ENCODE measurements around the gene AXIN1.
"Not testable (repeated sequence)": the region's sequence is repeated elsewhere in the genome, so short reads cannot be mapped to it uniquely, and the experiment has no call there.

The AXIN1 gene

DNA sequence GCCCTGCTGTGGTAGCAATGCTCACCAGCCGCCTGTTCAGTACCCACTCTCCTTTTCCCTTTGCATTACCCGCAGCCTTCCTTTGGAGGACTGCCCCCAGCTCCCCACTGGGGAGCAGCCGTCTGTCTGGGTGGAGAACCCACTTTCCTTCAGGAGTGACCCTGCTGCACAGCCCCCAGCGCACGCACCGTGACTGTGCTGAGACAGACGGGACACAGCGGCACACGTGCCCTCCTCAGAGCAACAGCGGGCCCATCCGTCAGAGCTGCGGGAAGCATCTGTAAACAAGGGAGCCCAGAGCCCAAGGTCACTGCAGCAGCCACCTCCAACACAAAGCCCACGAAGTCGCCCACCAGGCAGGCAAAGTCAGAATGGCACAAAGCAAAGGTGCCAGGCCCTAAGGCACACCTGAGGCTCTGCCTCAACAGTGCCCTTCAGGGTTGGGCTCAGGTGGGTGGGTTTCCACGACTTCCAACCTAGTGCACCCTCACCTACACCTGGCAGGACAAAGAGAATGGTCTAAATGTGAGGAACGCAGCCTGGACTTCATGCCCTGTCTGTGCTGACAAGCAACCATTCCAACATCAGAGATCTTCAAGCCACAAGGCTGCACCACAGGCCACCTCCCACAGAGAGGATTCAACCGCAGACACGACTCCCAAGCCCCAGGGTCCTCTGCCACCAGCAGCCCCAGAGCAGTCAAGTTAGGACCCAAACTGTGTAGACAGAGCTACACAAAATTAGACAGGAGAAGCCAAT lies 9.9 kb downstream of the AXIN1 start:
- H3K27ac ChIP-seq: peak overlapping the region; percentile 55
- H3K9me3 ChIP-seq: no peaks in the 10 kb centered on the region
- TF ChIP-seq, protein P1, sequence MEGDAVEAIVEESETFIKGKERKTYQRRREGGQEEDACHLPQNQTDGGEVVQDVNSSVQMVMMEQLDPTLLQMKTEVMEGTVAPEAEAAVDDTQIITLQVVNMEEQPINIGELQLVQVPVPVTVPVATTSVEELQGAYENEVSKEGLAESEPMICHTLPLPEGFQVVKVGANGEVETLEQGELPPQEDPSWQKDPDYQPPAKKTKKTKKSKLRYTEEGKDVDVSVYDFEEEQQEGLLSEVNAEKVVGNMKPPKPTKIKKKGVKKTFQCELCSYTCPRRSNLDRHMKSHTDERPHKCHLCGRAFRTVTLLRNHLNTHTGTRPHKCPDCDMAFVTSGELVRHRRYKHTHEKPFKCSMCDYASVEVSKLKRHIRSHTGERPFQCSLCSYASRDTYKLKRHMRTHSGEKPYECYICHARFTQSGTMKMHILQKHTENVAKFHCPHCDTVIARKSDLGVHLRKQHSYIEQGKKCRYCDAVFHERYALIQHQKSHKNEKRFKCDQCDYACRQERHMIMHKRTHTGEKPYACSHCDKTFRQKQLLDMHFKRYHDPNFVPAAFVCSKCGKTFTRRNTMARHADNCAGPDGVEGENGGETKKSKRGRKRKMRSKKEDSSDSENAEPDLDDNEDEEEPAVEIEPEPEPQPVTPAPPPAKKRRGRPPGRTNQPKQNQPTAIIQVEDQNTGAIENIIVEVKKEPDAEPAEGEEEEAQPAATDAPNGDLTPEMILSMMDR (IDR thresholded peaks at IDR 0.05): no peak
- H3K27me3 ChIP-seq: no peaks in the 10 kb centered on the region
- H3K4me3 ChIP-seq (ENCODE audit: low read depth in 1 of 2, low read length in 1 of 2): no peak overlapping the region
- peaks cover 24% of the 10 kb centered on the region for H3K36me3 ChIP-seq
- peaks cover 56 to 74% of the 10 kb centered on the region in 2 experiments for H3K4me1 ChIP-seq (ENCODE audit: control insufficient read depth in 1 of 2, insufficient read depth in 1 of 2, low read depth in 1 of 2, low read length in 1 of 2)

DNA sequence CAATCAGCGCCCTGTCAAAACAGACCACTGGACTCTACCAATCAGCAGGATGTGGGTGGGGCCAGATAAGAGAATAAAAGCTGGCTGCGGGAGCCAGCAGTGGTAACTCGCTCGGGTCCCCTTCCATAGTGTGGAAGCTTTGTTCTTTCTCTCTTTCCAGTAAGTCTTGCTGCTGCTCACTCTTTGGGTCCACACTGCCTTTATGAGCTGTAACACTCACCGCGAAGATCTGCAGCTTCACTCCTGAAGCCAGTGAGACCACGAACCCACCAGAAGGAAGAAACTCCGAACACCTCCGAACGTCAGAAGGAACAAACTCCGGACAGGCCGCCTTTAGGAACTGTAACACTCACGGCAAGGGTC lies 10.6 kb downstream of the AXIN1 start:
- H3K4me1 ChIP-seq (ENCODE audit: control insufficient read depth in 1 of 2, insufficient read depth in 1 of 2, low read depth in 1 of 2, low read length in 1 of 2): peaks cover 63 to 81% of the 10 kb centered on the region in 2 experiments
- H3K27me3 ChIP-seq; H3K4me3 ChIP-seq (ENCODE audit: low read depth in 1 of 2, low read length in 1 of 2); H3K9me3 ChIP-seq: not testable (repeated sequence)
- H3K36me3 ChIP-seq: peaks cover 24% of the 10 kb centered on the region
- peak overlapping the region; percentile 55 for H3K27ac ChIP-seq

DNA sequence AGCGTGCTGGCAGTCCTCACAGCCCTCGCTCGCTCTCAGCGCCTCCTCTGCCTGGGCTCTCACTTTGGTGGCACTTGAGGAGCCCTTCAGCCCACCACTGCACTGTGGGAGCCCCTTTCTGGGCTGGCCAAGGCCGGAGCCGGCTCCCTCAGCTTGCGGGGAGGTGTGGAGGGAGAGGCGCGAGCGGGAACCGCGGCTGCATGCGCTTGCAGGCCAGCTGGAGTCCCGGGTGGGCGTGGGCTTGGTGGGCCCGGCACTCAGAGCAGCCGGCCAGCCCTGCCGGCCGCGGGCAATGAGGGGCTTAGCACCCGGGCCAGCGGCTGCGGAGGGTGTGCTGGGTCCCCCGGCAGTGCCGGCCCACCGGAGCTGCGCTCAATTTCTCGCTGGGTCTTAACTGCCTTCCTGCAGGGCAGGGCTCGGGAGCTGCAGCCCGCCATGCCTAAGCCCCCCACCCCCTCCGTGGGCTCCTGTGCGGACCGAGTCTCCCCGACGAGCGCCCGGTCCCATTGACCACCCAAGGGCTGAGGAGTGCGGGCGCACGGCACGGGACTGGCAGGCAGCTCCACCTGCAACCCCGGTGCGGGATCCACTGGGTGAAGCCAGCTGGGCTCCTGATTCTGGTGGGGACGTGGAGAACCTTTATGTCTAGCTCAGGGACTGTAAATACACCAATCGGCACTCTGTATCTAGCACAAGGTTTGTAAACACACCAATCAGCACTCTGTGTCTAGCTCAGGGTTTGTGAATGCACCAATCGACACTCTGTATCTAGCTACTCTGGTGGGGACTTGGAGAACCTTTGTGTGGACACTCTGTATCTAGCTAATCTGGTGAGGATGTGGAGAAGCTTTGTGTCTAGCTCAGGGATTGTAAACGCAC lies 11.2 kb downstream of the AXIN1 start:
- peaks cover 19% of the 10 kb centered on the region for H3K36me3 ChIP-seq
- H3K27me3 ChIP-seq; H3K9me3 ChIP-seq; H3K4me3 ChIP-seq (ENCODE audit: low read depth in 1 of 2, low read length in 1 of 2): not testable (repeated sequence)
- peak overlapping the region; percentile 76 for H3K27ac ChIP-seq
- peaks cover 69 to 87% of the 10 kb centered on the region in 2 experiments for H3K4me1 ChIP-seq (ENCODE audit: control insufficient read depth in 1 of 2, insufficient read depth in 1 of 2, low read depth in 1 of 2, low read length in 1 of 2)

DNA sequence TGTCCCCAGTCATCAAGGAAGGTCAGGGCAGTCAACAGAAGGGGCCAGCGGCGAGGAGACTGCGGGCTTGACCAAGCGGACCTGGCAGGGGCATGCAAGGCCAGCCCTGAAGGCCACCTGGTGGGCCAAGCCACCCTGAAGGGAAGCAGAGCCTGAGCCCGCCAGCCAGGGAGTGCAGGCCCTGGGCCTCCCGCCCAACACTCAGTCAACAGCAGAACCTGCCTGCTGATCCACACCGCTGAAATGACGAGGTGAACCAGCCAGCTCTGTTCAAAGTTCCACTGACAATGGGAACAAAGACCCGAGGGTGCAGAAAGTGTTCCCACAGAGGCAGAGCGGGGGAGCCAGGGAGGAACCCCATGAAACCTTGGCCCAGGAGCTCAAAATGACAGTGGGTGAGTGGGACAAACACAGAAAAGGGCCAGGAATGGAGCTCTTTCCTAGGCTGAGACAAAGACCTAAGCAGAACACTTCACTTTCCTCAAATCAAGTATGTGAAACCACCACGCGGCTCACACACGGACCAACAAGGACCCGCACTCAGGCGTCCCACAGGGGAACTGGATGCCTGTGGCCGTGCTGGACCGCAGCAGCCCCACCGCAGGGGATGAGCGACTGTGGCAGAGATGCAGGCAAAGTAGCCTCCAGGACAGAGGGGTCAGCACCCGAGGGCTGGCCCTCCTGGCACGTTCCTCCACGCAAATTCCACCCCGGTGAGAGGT lies 12.0 kb downstream of the AXIN1 start:
- Histone ChIP-seq H3K27ac (peak overlapping the region; percentile 76), H3K27me3 (no peaks in the 10 kb centered on the region), H3K4me1 (ENCODE audit: control insufficient read depth in 1 of 2, insufficient read depth in 1 of 2, low read depth in 1 of 2, low read length in 1 of 2) (peaks cover 77 to 95% of the 10 kb centered on the region in 2 experiments), H3K36me3 (peaks cover 11% of the 10 kb centered on the region), H3K4me3 (ENCODE audit: low read depth in 1 of 2, low read length in 1 of 2) (peak overlapping the region in 1 of 2 experiments; percentile 42), H3K9me3 (no peaks in the 10 kb centered on the region)
- TF ChIP-seq, protein P1 (IDR thresholded peaks at IDR 0.05): no peak

DNA sequence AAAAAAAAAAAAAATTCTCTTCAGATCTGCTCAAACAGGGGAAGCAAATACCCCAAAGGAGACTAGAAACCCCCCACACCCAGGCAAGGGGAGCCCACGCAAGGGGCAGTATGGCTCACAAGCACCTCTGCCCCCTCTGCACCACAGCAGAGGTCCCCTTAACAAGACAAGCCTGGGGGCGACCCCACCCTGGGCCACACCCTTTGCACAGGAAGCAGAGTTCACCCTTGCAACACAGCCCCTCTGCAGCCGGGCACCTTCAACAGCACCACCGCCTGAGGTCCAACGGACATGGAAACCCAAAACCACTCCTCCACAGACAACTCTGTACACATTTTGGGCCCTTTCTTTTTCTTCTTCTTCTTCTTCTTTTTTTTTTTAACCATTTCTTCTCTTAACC lies 12.8 kb downstream of the AXIN1 start:
- Histone ChIP-seq H3K27me3 (no peaks in the 10 kb centered on the region), H3K9me3 (no peaks in the 10 kb centered on the region), H3K36me3 (peaks cover 3% of the 10 kb centered on the region), H3K4me3 (ENCODE audit: low read depth in 1 of 2, low read length in 1 of 2) (peak overlapping the region; percentile 34 to 42), H3K4me1 (ENCODE audit: control insufficient read depth in 1 of 2, insufficient read depth in 1 of 2, low read depth in 1 of 2, low read length in 1 of 2) (peaks cover 82 to 99% of the 10 kb centered on the region in 2 experiments), H3K27ac (peak overlapping the region; percentile 76)
- TF ChIP-seq, protein P1 (IDR thresholded peaks at IDR 0.05): no peak

DNA sequence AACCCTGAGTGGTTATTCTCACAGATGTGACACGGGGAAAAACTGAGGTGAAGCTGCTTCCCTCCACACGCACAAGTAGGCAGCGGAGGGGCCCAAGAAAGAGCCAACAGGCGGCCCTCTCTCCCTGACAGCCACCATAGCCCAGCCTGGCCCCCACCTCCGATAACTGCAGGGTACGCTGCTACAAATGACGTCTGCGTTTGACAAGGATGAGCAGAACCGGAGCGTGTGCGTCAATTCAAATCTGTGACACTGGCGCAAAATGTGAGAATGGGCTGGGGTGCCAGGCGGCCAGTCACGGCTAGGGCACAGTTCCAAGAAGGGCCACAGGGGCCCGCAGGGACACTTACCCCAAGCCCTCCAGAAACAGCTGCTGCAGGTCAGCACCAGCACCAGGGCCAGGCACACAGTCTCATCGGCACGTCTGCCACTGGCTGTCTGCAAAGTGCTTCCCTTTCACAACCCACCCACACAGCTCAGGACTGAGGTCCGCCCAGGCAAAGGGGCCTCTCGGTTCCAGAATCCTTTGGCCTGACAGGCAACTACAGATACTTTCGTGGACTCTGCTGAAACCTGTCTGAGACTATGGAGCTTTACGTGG lies 14.4 kb downstream of the AXIN1 start:
- TF ChIP-seq, protein P1 (IDR thresholded peaks at IDR 0.05): no peak
- Histone ChIP-seq H3K9me3 (no peaks in the 10 kb centered on the region), H3K4me1 (ENCODE audit: control insufficient read depth in 1 of 2, insufficient read depth in 1 of 2, low read depth in 1 of 2, low read length in 1 of 2) (peaks cover 76 to 97% of the 10 kb centered on the region in 2 experiments), H3K36me3 (no peaks in the 10 kb centered on the region), H3K4me3 (ENCODE audit: low read depth in 1 of 2, low read length in 1 of 2) (peak overlapping the region in 1 of 2 experiments; percentile 43), H3K27ac (peak overlapping the region; percentile 91), H3K27me3 (no peaks in the 10 kb centered on the region)
